BJ (cell line): Measurements from ENCODE around the gene MEP1A. TPM values are rescaled to one million over a fixed set of nuclear protein-coding genes. Genes with fewer than 3 reads are reported as not detected.

ENCODE experiments used
- CTCF ChIA-PET: fragments of 350-600 bp; formaldehyde crosslinking; extraction: SDS; loops from one replicate; lab custom pipeline; 2021; ENCODE audit warnings: antibody characterized with exemption, inconsistent platforms; lab: Yijun Ruan, JAX
- POLR2A ChIA-PET: fragments of 300-600 bp; sonication (Branson Sonifier 250); formaldehyde crosslinking; extraction: SDS; loops from one replicate; lab custom pipeline; 2021; ENCODE audit warnings: antibody characterized with exemption; lab: Charles Lee
- DNase-seq: peaks from one replicate; pipeline ENCODE4 v3.0.0-alpha.2; 2011; ENCODE audit warnings: low read depth
- H3K27me3 ChIP-seq: 2 replicates; pipeline ENCODE4 v1.6.0; 2011; ENCODE audit warnings: low read length; ENCODE audit not compliant: control insufficient read depth, insufficient read depth
- H3K36me3 ChIP-seq: 2 replicates; pipeline ENCODE4 v1.5.1; 2011; ENCODE audit warnings: low read length; ENCODE audit not compliant: control insufficient read depth, insufficient read depth
- H3K4me3 ChIP-seq: 2 replicates; pipeline ENCODE4 v1.5.1; 2011; ENCODE audit warnings: low read depth, mild to moderate bottlenecking, control low read depth, low read length
- CTCF ChIP-seq: IDR thresholded peaks from 2 replicates; pipeline ENCODE4 v1.5.1; 2011; ENCODE audit warnings: low read depth, mild to moderate bottlenecking, control low read depth, inconsistent platforms, low read length, moderate library complexity; ENCODE audit not compliant: insufficient read depth
- polyA plus RNA-seq: library from polyadenylated mRNA; depleted of rRNA; stranded (reverse); fragments of >200 nt; gene quantifications from 2 replicates; pipeline ENCODE4 v1.2.3, GENCODE V29; 2011

The MEP1A gene
- polyA plus RNA-seq, 1 experiment, result not detected

GRCh38 chr6:46776070-46776712 lies 17.0 kb upstream of the MEP1A start:
- Histone ChIP-seq H3K4me3 (no peak overlapping the region), H3K27me3 (no peaks in the 10 kb centered on the region), H3K36me3 (no peaks in the 10 kb centered on the region)
- ChIA-PET POLR2A (no interaction called here), CTCF (no interaction called here)
- TF ChIP-seq CTCF, result no peak
- no peak for DNase-seq

GRCh38 chr6:46777476-46778346 lies 15.5 kb upstream of the MEP1A start:
- no peaks in the 10 kb centered on the region for H3K27me3 ChIP-seq
- no peaks in the 10 kb centered on the region for H3K36me3 ChIP-seq
- no peak for TF ChIP-seq CTCF
- H3K4me3 ChIP-seq, result no peak overlapping the region
- ChIA-PET CTCF (no interaction called here), POLR2A (no interaction called here)
- DNase-seq, result no peak

- DNase-seq, result peak; percentile 4
- ChIA-PET POLR2A (no interaction called here), CTCF (no interaction called here)
- TF ChIP-seq CTCF, result peak; percentile 73
- Histone ChIP-seq H3K27me3 (no peaks in the 10 kb centered on the region), H3K4me3 (no peak overlapping the region), H3K36me3 (no peaks in the 10 kb centered on the region)
Measured at GRCh38 chr6:46781478-46782378, 11.5 kb upstream of the MEP1A start.

DNA sequence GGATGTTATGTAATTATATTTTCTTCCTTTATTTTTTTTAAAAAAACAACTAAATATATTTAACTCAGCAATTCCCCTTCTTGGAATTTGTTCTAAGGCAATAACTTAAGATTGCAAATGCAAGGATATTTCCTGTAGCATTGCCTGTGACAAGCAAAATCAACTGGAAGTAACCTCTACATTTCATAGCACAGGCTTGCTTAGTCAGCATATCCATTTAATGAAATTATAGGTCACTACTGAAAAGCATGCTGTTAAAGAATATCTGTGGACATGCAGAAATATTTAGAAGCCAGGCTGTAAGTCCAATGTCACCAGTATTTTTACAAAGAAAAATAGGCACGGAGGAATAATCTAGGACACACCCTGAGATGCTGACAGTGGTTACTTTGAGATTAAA lies 8.7 kb upstream of the MEP1A start:
- ChIA-PET CTCF (interaction anchor here (0.8 kb wide), 1 partner anchor 14 kb away, joined by 4 read pairs; no protein-coding TSS in a partner anchor), POLR2A (no interaction called here)
- DNase-seq, result no peak
- no peaks in the 10 kb centered on the region for H3K36me3 ChIP-seq
- H3K27me3 ChIP-seq, result no peaks in the 10 kb centered on the region
- no peak overlapping the region for H3K4me3 ChIP-seq
- no peak for TF ChIP-seq CTCF
